K562 (cell line): ENCODE results near the gene EIF4EBP2. TPM values are rescaled to one million over a fixed set of nuclear protein-coding genes. Genes with fewer than 3 reads are reported as not detected.

Source experiments
- ATAC-seq: fragments of 200-7000 bp; cut with Tn5 transposase; 3 replicates; pipeline ENCODE4 v1.9.1; 2020; ENCODE audit warnings: moderate library complexity
- BruUV-seq: library from RNA; stranded (reverse); fragments of 400-500 nt; replicated peaks from 2 replicates; lab custom pipeline; 2021; lab: Mats Ljungman, UMichigan
- CTCF ChIA-PET: fragments of 300-600 bp; formaldehyde crosslinking; extraction: SDS; loops from one replicate; lab custom pipeline; 2021; ENCODE audit warnings: low intra/inter-chr PET ratio; lab: Yijun Ruan, JAX
- POLR2A ChIA-PET: fragments of 300-600, 350-650 bp; sonication (Branson Sonifier 250); formaldehyde crosslinking; extraction: SDS; loops from one replicate; lab custom pipeline; 2021; ENCODE audit warnings: antibody characterized with exemption, inconsistent platforms; lab: Yijun Ruan, JAX
- DNase-seq, 4 experiments: peaks; one replicate each; pipeline versions ENCODE4 v3.0.0 to v3.0.0-alpha.2; 2011 to 2018; ENCODE audit warnings: low spot score in 3 of 4, mixed read lengths in 3 of 4; ENCODE audit errors: extremely low read depth in 1 of 4
- FAIRE-seq: peaks from 2 replicates; lab custom pipeline; 2011; peaks lifted over from hg19 to GRCh38; lab: Jason Lieb, UNC
- H2AFZ ChIP-seq: 2 replicates; pipeline ENCODE4 v1.6.0; 2011; ENCODE audit warnings: low read depth, low read length, control low read depth, inconsistent platforms
- H3K27ac ChIP-seq: fragments of 200-600 bp; 3 replicates; pipeline ENCODE4 v1.8.0; 2011; ENCODE audit warnings: low read depth, mild to moderate bottlenecking, control low read depth, inconsistent platforms, low read length, moderate library complexity, mixed read lengths; ENCODE audit errors: extremely low read depth
- H3K27me3 ChIP-seq, 2 experiments: fragments of 300-600 bp in 1 of 2; 2 replicates in 1 of 2; 3 replicates in 1 of 2; pipeline versions ENCODE4 v1.6.0 to v1.8.0; 2011; ENCODE audit warnings: inconsistent platforms in 2 of 2, low read length in 2 of 2, mild to moderate bottlenecking in 1 of 2, mixed read lengths in 1 of 2, moderate library complexity in 1 of 2; ENCODE audit not compliant: control insufficient read depth in 2 of 2, insufficient read depth in 2 of 2
- H3K36me3 ChIP-seq: fragments of 300-600 bp; 3 replicates; pipeline ENCODE4 v1.8.0; 2011; ENCODE audit warnings: mild to moderate bottlenecking, low read length, inconsistent platforms; ENCODE audit not compliant: control insufficient read depth, insufficient read depth
- H3K4me1 ChIP-seq, 2 experiments: fragments of 200-600 bp in 1 of 2; replicated peaks in 1 of 2; 2 replicates in 1 of 2; 3 replicates in 1 of 2; pipeline versions ENCODE4 v1.5.1 to v1.8.0; 2011; ENCODE audit warnings: inconsistent platforms in 2 of 2, low read length in 2 of 2, mild to moderate bottlenecking in 1 of 2, mixed read lengths in 1 of 2, moderate library complexity in 1 of 2; ENCODE audit not compliant: control insufficient read depth in 2 of 2, insufficient read depth in 2 of 2
- H3K4me2 ChIP-seq: 2 replicates; pipeline ENCODE4 v1.6.1; 2011; ENCODE audit warnings: low read length, control low read depth, inconsistent platforms, mixed read lengths; ENCODE audit not compliant: insufficient read depth
- H3K4me3 ChIP-seq: fragments of 200-600 bp; sonication (generic), shearing (Covaris generic); 2 replicates; pipeline ENCODE4 v1.5.1; 2016; ENCODE audit warnings: control low read depth, inconsistent platforms
- H3K79me2 ChIP-seq: fragments of 200-600 bp; 3 replicates; pipeline ENCODE4 v1.8.0; 2011; ENCODE audit warnings: low read length, inconsistent platforms; ENCODE audit not compliant: control insufficient read depth, insufficient read depth
- H3K9ac ChIP-seq, 2 experiments: 2 replicates each; pipeline versions ENCODE4 v1.6.0 to v1.6.1; 2011; ENCODE audit warnings: low read depth in 2 of 2, low read length in 2 of 2, control low read depth in 1 of 2, inconsistent platforms in 1 of 2, mild to moderate bottlenecking in 1 of 2, mixed read lengths in 1 of 2; ENCODE audit not compliant: insufficient read depth in 1 of 2
- H3K9me1 ChIP-seq: one replicate; pipeline ENCODE4 v1.6.0; 2011; ENCODE audit warnings: inconsistent platforms, mild to moderate bottlenecking, low read length, moderate library complexity; ENCODE audit not compliant: control insufficient read depth, insufficient read depth
- H3K9me3 ChIP-seq: replicated peaks from 2 replicates; pipeline ENCODE4 v1.5.1; 2011; ENCODE audit warnings: low read depth, low read length, inconsistent platforms; ENCODE audit not compliant: control insufficient read depth, insufficient read depth
- H4K20me1 ChIP-seq: replicated peaks from 2 replicates; pipeline ENCODE4 v1.6.1; 2011; ENCODE audit warnings: low read length, inconsistent platforms, mixed read lengths; ENCODE audit not compliant: control insufficient read depth, insufficient read depth
- BCOR ChIP-seq: fragments of 450-650 bp; IDR thresholded peaks from 2 replicates; pipeline ENCODE4 v1.6.1; 2016
- KAT2B ChIP-seq: IDR thresholded peaks from one replicate; pipeline ENCODE4 v1.6.1; 2012; ENCODE audit warnings: low read depth, mild to moderate bottlenecking, control low read depth, inconsistent platforms, low read length, moderate library complexity
- NR2C2 ChIP-seq, 2 experiments: fragments of 200-800 bp in 1 of 2; sonication (Bioruptor generic) in 1 of 2; sonication (generic) in 1 of 2; formaldehyde crosslinking in 1 of 2; IDR thresholded peaks; 2 replicates each; pipeline versions ENCODE4 v1.6.1 to v1.8.0; 2016 to 2022; ENCODE audit warnings: mild to moderate bottlenecking in 1 of 2, missing compliant biosample characterization in 1 of 2, missing genetic modification characterization in 1 of 2, missing genetic modification reagents in 1 of 2
- POLR3A ChIP-seq: IDR thresholded peaks from 2 replicates; pipeline ENCODE4 v1.6.1; 2011; ENCODE audit warnings: borderline replicate concordance, mild to moderate bottlenecking, moderate library complexity; ENCODE audit not compliant: insufficient read length, insufficient read depth; ENCODE audit errors: extremely low read depth
- RBM25 ChIP-seq: fragments of 200-400 bp; formaldehyde crosslinking; IDR thresholded peaks from 2 replicates; pipeline ENCODE4 v1.6.1; 2018; ENCODE audit warnings: low read length, low read depth, moderate library complexity; ENCODE audit not compliant: severe bottlenecking
- ZFX ChIP-seq: sonication (generic); formaldehyde crosslinking; IDR thresholded peaks from 2 replicates; pipeline ENCODE4 v1.8.0; 2022; ENCODE audit warnings: mild to moderate bottlenecking, missing genetic modification reagents, moderate library complexity
- ZNF384 ChIP-seq: IDR thresholded peaks from 2 replicates; pipeline ENCODE4 v1.6.1; 2012; ENCODE audit warnings: low read depth, low read length, improper control_type of control experiment
- WGBS: fragments of 100-300 bp; shearing (Covaris generic); methylation state at CpG from one replicate; pipeline ENCODE4 v1.1.6; 2016; ENCODE audit warnings: low coverage, mixed read lengths; ENCODE audit not compliant: insufficient coverage; ENCODE audit errors: missing lambda C conversion rate; 5-methylcytosine and 5-hydroxymethylcytosine counted together
- in situ Hi-C: fragments of 300-500 bp; cut with MboI; formaldehyde crosslinking; loops from 4 replicates; pipeline ENCODE4 v1.15.0; 2018; ENCODE audit warnings: inconsistent platforms, mixed read lengths
- intact Hi-C: fragments of 100-400 bp; cut with micrococcal nuclease; formaldehyde crosslinking; loops from 2 replicates; pipeline ENCODE4 v1.14.2; 2022
- polyA plus RNA-seq, 8 experiments: library from polyadenylated mRNA; depleted of rRNA in 4 of 8; stranded (reverse) in 5 of 8; unstranded in 3 of 8; fragments of >200 nt; fragmentation: Nextera tagmentation in 2 of 8; fragmentation: Illumina TruSeq in 1 of 8; extraction: Ambion mirVana in 2 of 8; extraction: Trizol in 1 of 8; gene quantifications; 2 replicates each; pipeline versions ENCODE4 v1.2.1 to v1.2.3, GENCODE V29; 2011 to 2014; ENCODE audit warnings: inconsistent platforms in 1 of 8, missing spikeins in 1 of 8
- total RNA-seq, 7 experiments: library from RNA; depleted of rRNA in 6 of 7; stranded (reverse); fragments of >200 nt in 6 of 7; fragmentation: Illumina TruSeq in 2 of 7; extraction: Trizol in 2 of 7; gene quantifications; 2 replicates each; pipeline versions ENCODE4 v1.2.1 to v1.2.3, GENCODE V29; 2011 to 2021; ENCODE audit warnings: low replicate concordance in 1 of 7

EIF4EBP2 gene
- total and polyA plus RNA-seq, 9 of the 15 experiments (the other 6 are each of a cell fraction or from before 2014, with no cell fraction given) = 16.1 to 67.5 (median 38.3) TPM

DNA sequence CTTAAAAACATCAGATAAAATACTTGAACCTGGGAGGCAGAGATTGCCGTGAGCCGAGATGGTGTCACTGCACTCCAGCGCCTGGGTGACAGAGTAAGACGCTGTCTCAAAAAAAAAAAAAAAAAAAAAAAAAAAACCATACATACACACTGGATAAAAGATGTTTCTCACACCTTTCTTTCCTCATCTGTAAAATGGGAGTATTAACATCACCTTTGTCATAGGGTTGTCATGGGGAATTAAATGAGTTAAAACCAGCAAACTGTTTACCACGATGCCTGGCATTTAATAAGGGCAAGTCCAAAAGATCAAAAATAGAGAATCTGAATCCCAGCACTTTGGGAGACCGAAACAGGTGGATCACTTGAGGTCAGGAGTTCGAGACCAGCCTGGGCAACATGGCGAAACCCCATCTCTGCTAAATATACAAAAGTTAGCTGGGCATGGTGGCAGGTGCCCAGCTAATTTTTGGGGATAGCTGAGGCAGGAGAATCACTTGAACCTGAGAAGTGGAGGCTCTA lies 34.4 kb upstream of the EIF4EBP2 start:
- ChIA-PET POLR2A (no interaction called here), CTCF (no interaction called here)
- no peaks in the 10 kb centered on the region for H3K9me1 ChIP-seq
- intact Hi-C loops = no loop called here
- no peak overlapping the region for H3K27ac ChIP-seq
- H3K27me3 ChIP-seq = no peaks in the 10 kb centered on the region
- in situ Hi-C loops = no loop called here
- H3K4me3 ChIP-seq = no peak overlapping the region
- FAIRE-seq (no peak), DNase-seq (no peak), ATAC-seq (no peak)
- H2AFZ ChIP-seq = no peak overlapping the region
- no peaks in the 10 kb centered on the region for H3K9me3 ChIP-seq
- H3K4me2 ChIP-seq = no peak overlapping the region
- H3K4me1 ChIP-seq = peaks cover 0 to 6% of the 10 kb centered on the region in 2 experiments; a peak in 2 of 5 replicates
- TF ChIP-seq NR2C2 (CRISPR knock-in tag; IDR thresholded peaks at IDR 0.05) = no peak
- peak; percentile 45 for TF ChIP-seq NR2C2 (tag; IDR thresholded peaks at IDR 0.05)
- peak; percentile 22; the same call in 1 of the 2 replicates for TF ChIP-seq ZNF384
- peak; percentile 64; the same call in 1 of the 2 replicates for TF ChIP-seq BCOR
- TF ChIP-seq ZFX = no peak
- TF ChIP-seq RBM25 = peak; percentile 38
- BruUV-seq = no TSS peak
- no peaks in the 10 kb centered on the region for H3K79me2 ChIP-seq
- H4K20me1 ChIP-seq = peaks cover 3% of the 10 kb centered on the region; the same call in 1 of the 2 replicates
- WGBS = 27% methylated on average over 8 of the region's 8 CpGs
- H3K9ac ChIP-seq = no peak overlapping the region
- no peaks in the 10 kb centered on the region for H3K36me3 ChIP-seq

DNA sequence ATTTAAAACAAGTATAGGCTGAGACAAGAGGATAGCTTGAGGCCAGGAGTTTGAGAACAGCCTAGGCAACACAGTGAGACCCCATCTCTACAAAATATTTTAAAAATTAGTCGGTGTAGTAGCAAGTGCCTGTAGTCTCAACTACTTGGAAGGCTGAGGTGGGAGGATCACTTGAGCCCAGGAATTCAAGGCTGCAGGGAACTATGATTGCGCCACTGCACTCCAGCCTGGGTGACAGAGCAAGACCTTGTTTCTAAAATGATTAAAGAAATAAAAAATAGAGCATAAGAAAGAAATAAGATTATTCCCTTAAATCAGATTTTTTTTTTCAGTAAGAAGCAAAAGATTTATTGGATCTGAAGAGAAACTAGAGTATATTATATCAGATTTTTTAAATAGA lies 33.2 kb upstream of the EIF4EBP2 start:
- H3K9ac ChIP-seq = no peak overlapping the region
- H4K20me1 ChIP-seq = no peaks in the 10 kb centered on the region
- FAIRE-seq (no peak), ATAC-seq (no peak)
- no peak overlapping the region for H3K4me3 ChIP-seq
- H2AFZ ChIP-seq = no peak overlapping the region
- no peak overlapping the region for H3K27ac ChIP-seq
- POLR2A ChIA-PET = no interaction called here
- CTCF ChIA-PET = no interaction called here
- H3K36me3 ChIP-seq = no peaks in the 10 kb centered on the region
- in situ Hi-C loops = no loop called here
- 84% methylated on average over 2 of the region's 2 CpGs for WGBS
- H3K4me2 ChIP-seq = no peak overlapping the region
- intact Hi-C loops = no loop called here
- H3K4me1 ChIP-seq = peaks cover 0 to 4% of the 10 kb centered on the region in 2 experiments; a peak in 2 of 5 replicates
- no peaks in the 10 kb centered on the region for H3K9me1 ChIP-seq
- H3K27me3 ChIP-seq = no peaks in the 10 kb centered on the region
- TF ChIP-seq KAT2B (no peak), POLR3A (peak; percentile 0)
- TF ChIP-seq, all 486 proteins: peak for 1
- H3K79me2 ChIP-seq = no peaks in the 10 kb centered on the region
- no peak for DNase-seq
- no TSS peak for BruUV-seq
- no peaks in the 10 kb centered on the region for H3K9me3 ChIP-seq
